DOHH2 (cell line): ENCODE results near the gene NR2F1-AS1.

Experiments used
- H3F3A ChIP-seq: fragments of 200-600 bp; sonication (generic), shearing (Covaris generic); 2 replicates; pipeline ENCODE4 v1.6.0; 2016; ENCODE audit warnings: antibody characterized with exemption, mild to moderate bottlenecking; ENCODE audit not compliant: control insufficient read depth, insufficient read depth
- H3K27ac ChIP-seq: fragments of 200-600 bp; sonication (generic); 2 replicates; pipeline ENCODE4 v1.5.1; 2014; ENCODE audit warnings: low read depth, mild to moderate bottlenecking, low read length, moderate library complexity
- H3K27me3 ChIP-seq: fragments of 200-600 bp; sonication (generic); 2 replicates; pipeline ENCODE4 v1.6.1; 2014; ENCODE audit warnings: mild to moderate bottlenecking, low read length, mixed read lengths; ENCODE audit not compliant: control insufficient read depth
- H3K36me3 ChIP-seq: fragments of 200-600 bp; sonication (generic); 2 replicates; pipeline ENCODE4 v1.6.1; 2014; ENCODE audit warnings: mild to moderate bottlenecking, low read length, moderate library complexity, mixed read lengths; ENCODE audit not compliant: control insufficient read depth
- H3K4me1 ChIP-seq: fragments of 200-600 bp; sonication (generic); 2 replicates; pipeline ENCODE4 v1.6.1; 2014; ENCODE audit warnings: mild to moderate bottlenecking, low read length, mixed read lengths; ENCODE audit not compliant: control insufficient read depth
- H3K4me2 ChIP-seq: fragments of 200-600 bp; sonication (generic); 2 replicates; pipeline ENCODE4 v1.6.0; 2014; ENCODE audit warnings: mild to moderate bottlenecking, low read length, moderate library complexity
- H3K4me3 ChIP-seq: fragments of 200-600 bp; sonication (generic); 2 replicates; pipeline ENCODE4 v1.5.1; 2014; ENCODE audit warnings: mild to moderate bottlenecking, low read length, mixed read lengths
- H3K79me2 ChIP-seq: fragments of 200-600 bp; sonication (generic); 2 replicates; pipeline ENCODE4 v1.6.1; 2014; ENCODE audit warnings: mild to moderate bottlenecking, low read length, mixed read lengths; ENCODE audit not compliant: control insufficient read depth
- H3K9me2 ChIP-seq: fragments of 200-600 bp; sonication (generic); replicated peaks from 2 replicates; pipeline ENCODE4 v1.6.1; 2014; ENCODE audit warnings: mild to moderate bottlenecking, low read length, mixed read lengths; ENCODE audit not compliant: control insufficient read depth
- H3K9me3 ChIP-seq: fragments of 200-600 bp; sonication (generic); 2 replicates; pipeline ENCODE4 v1.6.1; 2014; ENCODE audit warnings: antibody characterized with exemption, low read length, mixed read lengths; ENCODE audit not compliant: control insufficient read depth, insufficient read depth
- H4K20me1 ChIP-seq: fragments of 200-600 bp; sonication (generic); 2 replicates; pipeline ENCODE4 v1.6.0; 2014; ENCODE audit warnings: low read depth, mild to moderate bottlenecking, antibody characterized with exemption, low read length, moderate library complexity; ENCODE audit not compliant: control insufficient read depth, insufficient read depth
- CTCF ChIP-seq: fragments of 200-600 bp; sonication (generic); IDR thresholded peaks from one replicate; pipeline ENCODE4 v1.5.1; 2014; ENCODE audit warnings: antibody characterized with exemption, mild to moderate bottlenecking, low read depth, low read length; ENCODE audit not compliant: poor library complexity, severe bottlenecking
- EZH2phosphoT487 ChIP-seq: fragments of 200-600 bp; sonication (generic); IDR thresholded peaks from 2 replicates; pipeline ENCODE4 v1.6.1; 2017; ENCODE audit warnings: borderline replicate concordance, mild to moderate bottlenecking, antibody characterized with exemption, low read length, moderate library complexity, mixed read lengths

NR2F1-AS1 gene

DNA sequence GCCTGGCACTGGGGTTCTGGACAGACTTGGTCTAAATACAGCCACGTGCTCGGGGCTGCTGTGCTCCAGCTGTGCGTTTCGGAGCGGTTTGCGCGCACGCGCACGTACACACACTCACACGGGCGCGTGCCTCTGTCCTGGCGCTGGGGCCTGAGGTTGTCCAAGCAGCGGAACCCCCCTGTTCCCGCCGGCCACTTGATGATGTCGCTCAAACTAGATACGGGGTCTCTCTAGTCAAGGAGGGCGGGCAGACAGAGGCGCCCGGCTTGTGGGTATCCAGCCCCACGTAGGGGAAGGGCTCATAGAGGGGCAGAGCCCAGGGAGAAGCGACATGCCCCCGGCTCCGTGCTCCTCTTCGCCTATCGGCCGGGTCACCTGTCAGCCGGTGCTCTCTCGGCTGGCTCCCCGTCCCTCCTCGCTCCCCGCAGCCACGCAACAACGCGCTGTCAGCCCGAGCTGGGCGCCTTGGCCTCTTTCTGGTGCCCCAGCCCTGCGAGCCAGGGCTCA, 8.9 kb downstream of the NR2F1-AS1 start:
- no peak overlapping the region for H3K4me3 ChIP-seq
- no peaks in the 10 kb centered on the region for H3K9me2 ChIP-seq
- H3F3A ChIP-seq = no peaks in the 10 kb centered on the region
- H3K9me3 ChIP-seq = no peaks in the 10 kb centered on the region
- peaks cover 47% of the 10 kb centered on the region for H3K27me3 ChIP-seq
- H3K79me2 ChIP-seq = no peaks in the 10 kb centered on the region
- no peaks in the 10 kb centered on the region for H4K20me1 ChIP-seq
- no peak for TF ChIP-seq CTCF
- no peak for TF ChIP-seq EZH2phosphoT487
- no peaks in the 10 kb centered on the region for H3K36me3 ChIP-seq
- H3K4me2 ChIP-seq = no peak overlapping the region
- no peak overlapping the region for H3K27ac ChIP-seq
- H3K4me1 ChIP-seq = no peaks in the 10 kb centered on the region

DNA sequence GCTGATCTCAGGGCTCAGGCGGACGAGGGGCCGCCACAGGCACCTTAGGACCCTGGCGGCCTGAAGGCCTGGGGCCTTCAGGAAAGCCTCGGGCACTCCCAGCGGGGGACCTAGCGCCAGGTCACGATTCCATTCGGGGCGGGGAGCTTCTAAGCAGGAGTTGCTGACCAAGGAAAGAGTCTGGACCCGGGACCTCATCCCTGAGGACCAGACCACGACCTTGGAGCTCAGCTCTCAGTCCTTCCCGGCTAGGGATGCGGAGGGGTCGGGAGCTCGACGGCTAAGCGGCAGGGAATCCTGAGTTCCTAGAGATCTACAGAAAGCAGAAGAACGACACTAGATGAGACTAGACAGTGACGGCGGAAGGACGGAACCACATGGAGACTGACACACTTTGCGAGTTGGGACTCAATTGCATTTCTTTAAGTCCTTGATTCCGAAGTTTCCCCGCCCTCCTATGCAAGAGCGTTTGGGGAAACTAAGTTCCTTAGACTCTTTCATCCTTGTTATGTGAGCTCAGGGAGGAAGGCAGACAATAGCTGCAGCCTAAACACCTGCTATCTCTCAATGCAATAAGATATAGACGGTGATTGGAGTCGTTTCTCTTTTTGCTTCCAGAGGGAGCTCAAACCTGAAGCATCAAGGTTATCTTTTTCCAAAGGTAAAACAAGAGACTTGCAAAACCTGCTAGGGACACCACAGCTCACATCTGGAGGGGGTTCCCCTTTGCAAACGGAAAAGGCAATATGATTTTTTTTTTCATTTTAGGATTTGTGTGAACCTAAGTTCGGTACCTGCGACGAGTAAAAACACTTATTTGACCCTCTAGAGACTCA, 9.7 kb downstream of the NR2F1-AS1 start:
- H3K9me3 ChIP-seq = no peaks in the 10 kb centered on the region

GRCh38 chr5:93570294-93571113, 10.5 kb downstream of the NR2F1-AS1 start:
- no peak overlapping the region for H3K4me2 ChIP-seq
- peaks cover 33% of the 10 kb centered on the region for H3K27me3 ChIP-seq
- H3F3A ChIP-seq = no peaks in the 10 kb centered on the region
- H3K79me2 ChIP-seq = no peaks in the 10 kb centered on the region
- no peak overlapping the region for H3K27ac ChIP-seq
- no peaks in the 10 kb centered on the region for H4K20me1 ChIP-seq
- H3K4me1 ChIP-seq = no peaks in the 10 kb centered on the region
- no peaks in the 10 kb centered on the region for H3K9me2 ChIP-seq
- H3K4me3 ChIP-seq = no peak overlapping the region
- no peaks in the 10 kb centered on the region for H3K36me3 ChIP-seq
- TF ChIP-seq CTCF (no peak), EZH2phosphoT487 (no peak)
- no peaks in the 10 kb centered on the region for H3K9me3 ChIP-seq

More for the DNA sequence above, 9.7 kb downstream of the NR2F1-AS1 start:
- no peak overlapping the region for H3K4me3 ChIP-seq
- no peak for TF ChIP-seq CTCF
- TF ChIP-seq EZH2phosphoT487 = no peak
- H3K27me3 ChIP-seq = peaks cover 42% of the 10 kb centered on the region
- no peak overlapping the region for H3K4me2 ChIP-seq
- no peaks in the 10 kb centered on the region for H4K20me1 ChIP-seq
- H3K9me2 ChIP-seq = no peaks in the 10 kb centered on the region
- H3K79me2 ChIP-seq = no peaks in the 10 kb centered on the region
- H3K4me1 ChIP-seq = no peaks in the 10 kb centered on the region
- H3K36me3 ChIP-seq = no peaks in the 10 kb centered on the region
- H3F3A ChIP-seq = no peaks in the 10 kb centered on the region
- no peak overlapping the region for H3K27ac ChIP-seq
